NCI-H1417 (cell line): ENCODE results near the gene NAV3.
"Not testable (repeated sequence)": the region's sequence is repeated elsewhere in the genome, so short reads cannot be mapped to it uniquely, and the experiment has no call there.

ENCODE experiments used
- DNase-seq, 3 experiments: peaks; one replicate each; lab custom pipeline; 2025; lab: John Stamatoyannopoulos, UW

Gene NAV3

GRCh38 chr12:78257662-78258061 is 427.0 kb downstream of the NAV3 start:
- DNase-seq: not testable (repeated sequence)

- DNase-seq: peak in 2 of 3 experiments; percentile 35 to 56
Measured at GRCh38 chr12:78260976-78261375, 430.3 kb downstream of the NAV3 start.

- DNase-seq: no peak
Measured at GRCh38 chr12:78261901-78262300, 431.2 kb downstream of the NAV3 start.
